HG02973 (cell line): Measurements from ENCODE around the gene AKAP6.
"Not testable (repeated sequence)": the region's sequence is repeated elsewhere in the genome, so short reads cannot be mapped to it uniquely, and the experiment has no call there.

Experiments used
- ATAC-seq: cut with Tn5 transposase; IDR thresholded peaks from one replicate; pipeline ENCODE4 v1.9.1; 2021; ENCODE audit warnings: moderate library complexity; ENCODE audit not compliant: unreplicated experiment

The AKAP6 gene

DNA sequence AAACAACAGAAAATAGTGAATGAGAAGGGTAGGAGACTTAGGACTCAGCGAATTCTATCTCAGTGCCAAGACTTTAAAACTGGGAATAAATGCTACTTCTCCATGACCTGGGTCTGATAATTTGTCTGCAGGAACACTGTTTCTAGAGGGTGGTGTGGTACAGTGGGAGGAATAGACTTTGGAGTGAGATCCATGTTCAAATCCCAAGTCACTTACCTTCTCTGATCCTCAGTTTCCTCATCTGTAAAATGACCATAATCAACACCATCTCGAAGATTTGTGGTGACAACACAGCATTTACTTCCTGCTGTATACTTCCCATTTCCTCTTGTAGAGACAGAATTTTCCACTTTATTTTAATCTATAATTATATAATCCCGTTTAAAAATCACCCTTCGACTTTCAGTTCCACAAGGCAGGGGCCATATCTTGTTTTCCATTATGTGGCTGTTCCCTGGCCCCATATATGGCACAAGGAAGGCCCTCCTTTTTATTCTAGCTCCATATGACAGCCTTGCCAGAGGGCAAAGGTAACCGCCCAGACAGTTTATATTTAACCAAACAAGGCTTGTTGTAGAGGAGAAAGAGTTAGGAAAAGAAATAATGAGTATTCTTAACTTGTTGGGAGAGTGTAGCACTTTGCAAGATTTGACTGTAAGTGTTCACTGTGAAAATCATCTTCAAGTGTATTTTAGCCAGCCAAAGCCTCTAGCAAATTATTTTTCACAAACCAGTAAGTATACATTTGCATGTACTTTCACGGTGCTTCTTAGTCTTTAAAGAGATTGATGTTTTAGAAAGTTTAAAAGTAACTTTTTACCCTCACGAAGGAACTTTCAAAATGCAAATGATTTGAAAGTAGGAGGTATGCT, 243.1 kb downstream of the AKAP6 start:
- ATAC-seq = peak; percentile 44

DNA sequence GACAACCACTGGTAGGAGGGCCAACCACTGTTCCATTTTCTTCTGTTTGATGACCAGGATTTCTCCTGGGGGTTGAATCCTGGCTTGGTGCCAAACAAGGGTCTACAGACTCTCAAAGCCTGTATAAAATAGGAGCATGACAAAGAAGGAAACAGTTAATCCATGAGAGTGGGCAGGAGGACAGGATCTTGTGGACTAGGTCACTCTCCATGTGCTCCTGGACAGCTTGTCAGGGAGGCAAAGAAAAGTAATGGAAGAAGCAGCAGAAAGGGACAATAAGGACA, 243.7 kb downstream of the AKAP6 start:
- no peak for ATAC-seq

DNA sequence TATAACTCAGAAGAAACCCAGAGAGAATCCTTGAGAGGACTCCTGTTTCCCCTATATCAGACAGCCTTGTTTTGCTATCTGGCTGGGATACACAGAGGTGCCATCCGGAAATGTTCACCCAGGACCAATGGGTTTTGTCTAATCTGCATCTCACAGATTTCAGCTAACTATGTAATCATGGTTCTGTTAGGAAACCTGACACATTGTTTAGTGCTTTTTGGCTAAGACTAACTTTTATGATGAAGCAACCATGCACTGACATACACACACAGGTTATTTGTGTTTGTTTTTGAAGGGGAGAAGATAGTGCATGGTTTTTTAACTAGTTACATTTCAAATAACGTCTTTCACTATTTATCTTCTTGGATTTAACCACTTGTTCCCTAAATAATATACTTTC, 245.2 kb downstream of the AKAP6 start:
- no peak for ATAC-seq

- peak; percentile 58 for ATAC-seq
Observed at GRCh38 chr14:32576088-32576795, 247.1 kb downstream of the AKAP6 start.

GRCh38 chr14:32576977-32577376, 247.9 kb downstream of the AKAP6 start:
- ATAC-seq = no peak

- peak; percentile 86 for ATAC-seq
Observed at GRCh38 chr14:32578181-32578580, 249.1 kb downstream of the AKAP6 start.

GRCh38 chr14:32583427-32583826, 254.3 kb downstream of the AKAP6 start:
- not testable (repeated sequence) for ATAC-seq

- ATAC-seq = no peak
Observed at GRCh38 chr14:32584079-32584478, 255.0 kb downstream of the AKAP6 start.

DNA sequence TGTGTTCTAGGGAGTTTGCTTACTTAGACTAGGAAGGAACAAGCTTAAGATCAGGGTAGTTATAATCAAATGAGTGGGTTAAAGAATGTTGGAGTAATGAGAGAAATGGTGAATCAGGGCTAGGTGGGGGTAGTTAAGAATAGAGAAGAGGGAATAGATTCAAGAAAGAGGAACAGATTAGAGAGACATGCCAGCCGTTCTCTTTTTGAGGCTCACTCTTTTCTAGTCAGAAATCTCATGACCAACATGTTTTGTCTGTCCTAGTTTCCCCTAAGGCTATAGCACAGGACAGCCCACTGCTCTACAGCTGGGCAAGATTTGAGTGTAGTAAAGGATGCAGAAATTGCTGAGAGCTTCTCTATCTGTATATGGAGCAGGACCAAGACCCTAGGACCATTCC, 258.4 kb downstream of the AKAP6 start:
- ATAC-seq = no peak

GRCh38 chr14:32588448-32589320, 259.6 kb downstream of the AKAP6 start:
- no peak for ATAC-seq

GRCh38 chr14:32590157-32590556, 261.1 kb downstream of the AKAP6 start:
- ATAC-seq = no peak

- no peak for ATAC-seq
Observed at GRCh38 chr14:32593290-32593942, 264.3 kb downstream of the AKAP6 start.

DNA sequence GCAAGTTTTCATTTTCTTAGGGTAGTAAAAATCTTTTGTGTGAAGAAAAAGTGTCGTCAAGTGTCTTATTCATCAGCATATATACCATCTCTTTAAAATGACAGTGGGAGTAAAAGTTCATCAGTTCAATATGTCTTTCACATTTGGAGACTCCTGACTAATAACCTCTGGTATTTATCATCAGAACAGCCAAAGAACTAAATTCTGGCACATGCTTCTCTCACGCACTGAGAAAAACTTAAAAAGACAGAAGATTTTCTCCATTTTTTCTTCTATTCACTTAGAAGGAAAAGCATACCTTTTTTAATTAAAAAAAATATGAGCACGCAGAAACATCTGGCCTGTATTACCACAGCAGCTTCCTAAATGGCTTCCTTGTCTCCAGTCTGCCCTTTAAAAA, 265.7 kb downstream of the AKAP6 start:
- ATAC-seq = no peak

- no peak for ATAC-seq
Observed at GRCh38 chr14:32595497-32595896, 266.4 kb downstream of the AKAP6 start.

GRCh38 chr14:32596390-32596789, 267.3 kb downstream of the AKAP6 start:
- ATAC-seq = no peak

DNA sequence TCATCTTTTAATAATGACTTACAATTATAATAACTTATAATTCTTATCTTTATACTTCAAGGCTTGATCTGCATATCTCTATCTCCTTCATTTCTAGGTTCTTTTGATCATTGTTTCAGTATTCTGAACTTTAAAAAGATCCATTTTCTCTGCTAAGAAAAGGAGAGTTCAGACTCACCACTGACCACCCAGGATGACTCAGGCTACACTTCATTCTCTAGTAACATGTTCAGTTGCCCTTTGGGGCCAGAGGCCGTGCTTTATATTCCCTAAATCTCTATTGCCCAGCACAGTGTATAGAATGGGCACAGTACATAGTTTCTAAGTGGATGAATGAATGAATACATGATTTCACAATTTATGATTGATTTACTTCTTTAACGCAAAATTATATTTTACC, 268.7 kb downstream of the AKAP6 start:
- ATAC-seq = no peak

DNA sequence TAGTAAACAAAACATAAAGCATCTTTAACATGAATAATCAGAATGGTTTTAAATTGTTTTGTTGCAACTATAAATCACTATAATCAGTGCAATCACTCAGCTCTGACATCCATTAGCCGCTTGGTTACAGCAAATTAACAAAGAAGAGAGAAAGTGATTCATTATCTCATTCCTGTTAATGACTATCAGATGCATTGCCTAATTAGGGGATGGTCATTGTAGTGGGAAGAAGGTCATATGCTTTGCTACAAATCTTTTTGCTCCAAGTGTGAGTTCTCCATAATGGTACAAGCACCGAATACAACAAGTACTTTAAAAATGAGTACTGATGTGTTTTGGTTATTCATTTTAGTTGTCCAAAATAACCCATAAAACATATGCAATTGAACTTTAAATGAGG, 272.0 kb downstream of the AKAP6 start:
- ATAC-seq = no peak

DNA sequence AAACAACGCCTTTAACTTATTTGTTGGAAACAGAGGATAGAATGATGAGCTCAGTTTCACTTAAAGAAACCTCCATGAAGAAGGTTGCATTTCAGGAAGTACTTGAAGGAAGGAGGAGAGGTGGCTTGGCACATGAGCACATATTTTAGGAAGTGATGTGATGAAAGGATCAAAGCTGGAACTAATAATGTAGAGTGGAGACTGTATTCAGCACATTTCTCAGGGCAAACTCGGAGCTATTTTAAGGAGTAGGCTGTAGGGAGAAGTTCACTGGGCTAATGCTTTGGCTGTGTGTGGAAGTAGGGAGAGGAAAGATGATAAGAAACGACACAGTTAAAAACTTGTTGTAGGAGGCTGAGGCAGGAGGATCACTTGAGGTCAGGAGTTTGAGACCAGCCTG, 272.8 kb downstream of the AKAP6 start:
- ATAC-seq = no peak

- no peak for ATAC-seq
Observed at GRCh38 chr14:32602699-32603098, 273.6 kb downstream of the AKAP6 start.

DNA sequence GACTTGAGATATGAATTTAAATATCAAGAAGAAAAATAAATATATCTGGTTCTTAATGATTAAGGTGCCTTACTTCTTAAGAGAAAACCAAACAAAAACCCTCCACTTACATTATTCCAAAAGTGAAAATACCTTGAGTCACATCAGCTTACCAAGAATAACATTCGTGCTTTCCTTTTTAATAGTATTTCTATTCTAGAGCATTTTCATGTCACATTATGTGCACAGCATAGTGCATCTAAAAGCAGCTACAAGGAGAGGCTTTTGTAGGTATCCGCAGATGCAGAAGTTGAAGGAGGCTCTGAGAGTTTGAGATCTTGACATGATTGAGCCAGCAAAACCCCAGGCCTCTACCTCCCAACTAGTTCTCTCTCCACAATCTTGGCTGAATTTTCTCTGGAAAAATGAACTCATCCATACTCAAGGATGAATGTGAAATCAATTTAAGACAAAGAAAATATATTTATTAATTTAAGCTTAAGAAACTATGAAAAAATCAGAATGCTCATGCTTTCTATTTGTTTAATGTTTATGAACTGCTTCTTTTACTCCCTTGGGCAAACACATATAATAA, 275.0 kb downstream of the AKAP6 start:
- no peak for ATAC-seq

DNA sequence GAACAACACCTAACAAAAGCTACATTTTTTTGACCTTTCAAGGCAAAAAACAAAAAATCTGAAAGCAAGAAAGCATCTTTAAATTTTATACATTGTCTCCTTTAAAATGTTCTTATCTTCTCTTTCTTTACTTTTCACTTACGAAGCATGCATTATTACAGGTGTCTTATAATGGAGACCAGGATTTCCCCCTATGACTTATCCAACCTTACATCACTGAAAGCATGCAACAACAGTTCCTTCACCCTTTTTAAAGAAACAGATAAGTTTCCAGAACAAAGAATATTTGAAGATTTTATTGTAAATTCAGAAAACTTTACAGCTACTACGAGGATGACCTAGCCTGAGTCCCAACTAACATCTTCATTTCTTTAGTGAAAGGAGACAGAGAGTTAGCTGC, 277.2 kb downstream of the AKAP6 start:
- ATAC-seq = no peak
